Mammary epithelial cell (primary cell): Measurements from ENCODE around the gene HECTD1.
"Not testable (repeated sequence)": the region's sequence is repeated elsewhere in the genome, so short reads cannot be mapped to it uniquely, and the experiment has no call there.

Source experiments
- EZH2 ChIP-seq: IDR thresholded peaks from 2 replicates; pipeline ENCODE4 v1.6.1; 2012; ENCODE audit warnings: low read length, inconsistent platforms, borderline replicate concordance
- TF ChIP-seq, protein P1 (sequence below), 2 donors: IDR thresholded peaks in 1 of 2; conservative IDR thresholded peaks in 1 of 2; 2 replicates each; pipeline ENCODE4 v1.5.1; 2011 to 2012; ENCODE audit warnings: inconsistent platforms in 2 of 2, low read length in 2 of 2, mild to moderate bottlenecking in 2 of 2, control low read depth in 1 of 2, low read depth in 1 of 2; ENCODE audit not compliant: insufficient read depth in 1 of 2; ENCODE audit errors: extremely low read depth in 1 of 2

DNA sequence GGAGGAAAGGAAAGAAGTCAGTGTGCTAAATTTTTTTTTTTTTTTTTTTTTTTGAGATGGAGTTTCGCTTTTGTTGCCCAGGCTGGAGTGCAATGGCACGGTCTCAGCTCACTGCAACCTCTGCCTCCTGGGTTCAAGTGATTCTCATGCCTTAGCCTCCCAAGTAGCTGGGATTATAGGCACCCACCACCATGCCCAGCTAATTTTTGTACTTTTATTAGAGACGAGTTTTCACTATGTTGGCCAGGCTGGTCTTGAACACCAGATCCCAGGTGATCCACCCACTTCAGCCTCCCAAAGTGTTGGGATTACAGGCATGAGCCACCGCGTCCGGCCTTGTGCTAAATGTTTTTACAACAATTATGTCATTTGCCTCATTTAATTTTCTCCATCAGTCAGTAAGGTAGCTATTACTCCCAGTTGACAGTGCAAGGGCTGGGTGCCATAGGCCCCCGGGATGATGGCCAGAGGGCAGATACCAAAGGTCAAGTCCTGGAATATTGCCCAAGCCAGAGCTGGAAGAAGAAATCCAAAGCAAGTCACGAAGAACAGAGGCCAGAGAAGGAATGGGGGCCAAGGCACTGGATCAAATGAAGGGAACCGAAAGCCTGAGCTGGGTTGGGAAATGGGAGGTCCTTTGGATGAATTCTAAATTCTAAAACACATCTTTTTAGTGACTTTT, 154.5 kb downstream of the HECTD1 start:
- TF ChIP-seq, protein P1, sequence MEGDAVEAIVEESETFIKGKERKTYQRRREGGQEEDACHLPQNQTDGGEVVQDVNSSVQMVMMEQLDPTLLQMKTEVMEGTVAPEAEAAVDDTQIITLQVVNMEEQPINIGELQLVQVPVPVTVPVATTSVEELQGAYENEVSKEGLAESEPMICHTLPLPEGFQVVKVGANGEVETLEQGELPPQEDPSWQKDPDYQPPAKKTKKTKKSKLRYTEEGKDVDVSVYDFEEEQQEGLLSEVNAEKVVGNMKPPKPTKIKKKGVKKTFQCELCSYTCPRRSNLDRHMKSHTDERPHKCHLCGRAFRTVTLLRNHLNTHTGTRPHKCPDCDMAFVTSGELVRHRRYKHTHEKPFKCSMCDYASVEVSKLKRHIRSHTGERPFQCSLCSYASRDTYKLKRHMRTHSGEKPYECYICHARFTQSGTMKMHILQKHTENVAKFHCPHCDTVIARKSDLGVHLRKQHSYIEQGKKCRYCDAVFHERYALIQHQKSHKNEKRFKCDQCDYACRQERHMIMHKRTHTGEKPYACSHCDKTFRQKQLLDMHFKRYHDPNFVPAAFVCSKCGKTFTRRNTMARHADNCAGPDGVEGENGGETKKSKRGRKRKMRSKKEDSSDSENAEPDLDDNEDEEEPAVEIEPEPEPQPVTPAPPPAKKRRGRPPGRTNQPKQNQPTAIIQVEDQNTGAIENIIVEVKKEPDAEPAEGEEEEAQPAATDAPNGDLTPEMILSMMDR (conservative IDR thresholded peaks at IDR 0.05 in 1 of 2, IDR thresholded peaks at IDR 0.05 in 1 of 2; ENCODE audit: extremely low read depth in 1 of 2, insufficient read depth in 1 of 2, low read depth in 1 of 2, low read length in 2 of 2) = not testable (repeated sequence)
- not testable (repeated sequence) for TF ChIP-seq EZH2
